Fibroblast of skin of abdomen (primary cell): ENCODE data around the gene GFOD1.
"Not testable (repeated sequence)": the region's sequence is repeated elsewhere in the genome, so short reads cannot be mapped to it uniquely, and the experiment has no call there.

Experiments used
- DNase-seq: peaks from one replicate; pipeline ENCODE4 v3.0.0-alpha.2; 2013

Gene GFOD1

DNA sequence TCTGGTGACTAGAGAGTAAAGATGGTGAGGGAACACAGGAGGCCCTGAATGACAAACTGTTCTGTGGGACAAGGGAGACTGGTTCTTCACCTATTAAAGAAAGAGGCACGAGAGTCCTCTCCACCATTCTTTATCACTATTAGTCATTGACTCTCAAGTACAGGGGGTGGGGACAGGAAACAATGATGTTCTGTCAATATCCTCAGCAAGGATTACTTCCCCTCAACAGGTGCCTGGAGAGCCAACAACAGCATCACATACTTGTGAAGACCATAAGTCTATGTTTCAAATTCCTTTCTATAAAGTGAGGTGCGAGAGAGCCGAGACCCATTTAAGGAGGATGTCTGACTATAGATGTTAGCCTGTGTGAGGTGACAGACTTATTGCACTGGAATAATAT, 86.6 kb downstream of the GFOD1 start:
- DNase-seq, result no peak

DNA sequence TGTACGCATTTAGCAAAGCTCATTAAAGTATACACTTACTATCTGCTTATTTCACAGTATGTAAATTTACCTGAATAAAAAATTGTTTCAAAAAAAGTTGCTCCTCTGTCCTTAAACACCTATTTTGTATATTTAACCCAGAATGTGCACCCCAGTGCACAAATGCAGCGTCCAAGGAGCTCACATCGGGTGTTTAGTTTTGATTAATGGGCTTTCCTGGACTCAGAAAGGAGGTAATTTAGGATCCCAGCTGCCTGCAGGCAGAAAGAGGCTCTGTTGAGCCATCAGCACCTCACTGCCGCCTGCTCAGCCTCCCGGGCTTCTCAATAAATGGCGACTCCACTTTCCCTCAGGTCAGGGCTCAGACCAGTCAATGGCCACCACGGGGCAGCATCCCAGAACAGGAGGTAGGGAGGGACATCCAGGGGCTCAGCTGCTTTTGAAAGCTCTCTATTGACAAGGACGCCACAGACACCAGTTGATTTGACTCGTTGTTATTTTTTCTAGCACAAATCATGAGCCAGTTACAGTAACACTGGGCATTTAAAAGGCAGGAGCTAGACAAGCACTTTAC, 88.9 kb downstream of the GFOD1 start:
- no peak for DNase-seq

DNA sequence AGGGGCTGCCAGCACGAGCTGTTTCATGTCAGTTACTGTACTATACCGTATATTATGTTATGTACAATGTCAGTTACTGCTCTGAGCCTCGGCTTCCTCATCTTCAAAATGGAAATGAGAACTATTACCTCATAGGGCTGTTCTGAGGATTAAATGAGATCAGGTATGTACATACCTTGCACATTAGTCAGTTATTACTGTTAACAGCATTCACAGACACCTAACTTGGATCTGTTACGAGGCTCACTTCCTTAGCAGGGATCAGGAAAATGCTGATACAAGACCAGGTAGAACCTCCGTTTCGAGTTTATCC, 89.4 kb downstream of the GFOD1 start:
- DNase-seq, result no peak

DNA sequence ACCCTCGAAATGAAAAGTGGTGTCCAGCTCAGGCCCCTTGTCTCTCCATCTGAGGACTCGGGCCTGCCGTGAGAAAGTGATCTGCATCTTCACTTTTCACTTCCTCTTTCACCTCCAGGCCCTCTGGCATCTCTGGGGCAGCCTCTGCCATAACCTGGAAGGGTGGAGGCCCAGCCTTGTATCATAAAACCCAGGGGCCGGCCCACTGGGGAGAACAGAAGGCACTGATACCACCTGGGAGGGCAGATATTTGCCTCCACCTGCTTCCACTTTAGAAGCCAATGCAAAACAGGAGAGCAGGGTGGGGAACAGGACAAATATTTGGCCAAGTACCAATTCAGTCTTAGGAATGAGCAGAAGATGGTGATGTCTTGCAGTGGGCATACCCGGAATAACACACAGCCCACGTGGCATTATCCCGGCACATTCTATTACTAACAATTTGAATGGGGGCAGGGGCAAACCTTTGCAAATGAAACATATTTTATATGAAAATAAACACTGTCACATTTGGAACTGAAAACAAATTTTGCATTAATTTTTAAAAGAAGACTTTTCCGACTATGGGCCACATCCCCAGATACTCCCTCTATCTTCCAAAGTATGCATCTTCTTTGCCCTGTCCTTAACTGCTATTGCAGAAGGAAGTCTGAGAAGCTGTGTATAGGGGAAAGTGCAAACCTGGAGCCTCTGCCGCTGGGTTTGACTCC, 89.9 kb downstream of the GFOD1 start:
- DNase-seq, result no peak

DNA sequence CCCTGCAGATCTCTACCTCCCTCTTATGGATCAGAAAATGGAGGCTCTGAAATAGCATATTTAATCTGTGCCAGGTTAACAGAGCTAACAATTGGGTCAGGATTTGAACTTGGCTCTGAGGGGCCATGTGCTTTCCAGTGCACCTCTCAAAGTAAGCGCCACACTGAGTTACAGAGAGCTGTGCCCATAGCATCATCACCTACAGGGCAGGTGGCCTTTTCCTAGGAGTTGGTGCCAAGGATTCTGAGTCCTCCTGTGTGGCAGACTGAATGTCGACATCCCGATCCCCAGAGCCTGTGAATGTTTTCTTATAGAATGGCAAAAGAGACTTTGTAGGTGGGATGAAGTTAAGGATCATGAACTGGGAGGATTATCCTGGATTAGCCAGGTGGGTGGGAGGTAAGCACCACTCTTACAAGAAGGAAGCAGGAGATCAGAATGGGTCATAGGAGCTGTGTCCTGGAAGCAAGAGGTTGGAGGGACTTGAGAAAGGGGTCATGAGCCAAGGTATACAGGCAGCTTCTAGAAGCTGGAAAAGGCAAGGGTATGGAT, 91.1 kb downstream of the GFOD1 start:
- DNase-seq, result no peak

DNA sequence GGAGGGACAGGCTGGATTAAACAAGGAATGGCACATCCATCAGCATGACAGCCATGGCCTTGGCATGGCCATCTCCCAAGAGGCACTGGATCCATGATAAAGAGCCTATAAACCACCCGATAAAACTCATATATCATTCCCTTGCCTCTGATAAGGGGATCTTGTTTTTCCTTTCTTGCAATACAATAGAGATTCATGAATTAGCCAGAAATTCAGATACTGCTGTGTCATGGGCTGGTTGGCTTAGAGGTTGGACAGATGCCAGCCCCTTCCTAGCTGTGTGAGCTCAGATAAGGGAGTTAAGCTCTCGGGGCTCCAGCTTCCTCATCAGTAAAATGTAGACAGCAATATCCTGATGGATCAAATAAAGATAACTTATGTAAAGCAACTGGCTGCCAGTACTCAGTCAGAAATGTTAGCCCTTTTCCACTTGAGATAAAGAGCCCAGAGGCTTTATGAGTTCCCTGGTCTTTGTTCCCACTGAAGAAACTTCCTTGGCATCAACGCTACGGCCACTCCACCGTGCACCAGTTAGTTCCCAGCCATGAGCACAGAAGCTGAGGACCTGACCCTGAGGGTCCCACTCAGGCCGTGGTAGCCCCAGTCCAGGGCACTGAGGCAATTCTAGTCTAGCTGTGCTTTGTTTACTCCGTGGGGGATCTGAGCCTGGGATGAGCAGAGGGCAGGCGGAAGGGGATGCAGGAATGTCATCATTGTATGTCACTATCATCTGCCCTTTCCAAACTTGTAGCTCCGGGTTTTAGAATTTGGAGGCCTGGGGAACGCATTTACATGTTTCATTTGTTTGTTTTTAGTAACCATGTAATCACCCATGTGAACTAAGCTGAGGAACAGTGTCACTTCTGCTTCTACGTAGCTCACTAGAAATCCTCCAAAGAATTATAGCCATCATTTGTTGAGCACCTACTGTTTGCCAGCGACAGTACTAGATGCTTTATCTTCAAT, 91.8 kb downstream of the GFOD1 start:
- peak; percentile 82 for DNase-seq

DNA sequence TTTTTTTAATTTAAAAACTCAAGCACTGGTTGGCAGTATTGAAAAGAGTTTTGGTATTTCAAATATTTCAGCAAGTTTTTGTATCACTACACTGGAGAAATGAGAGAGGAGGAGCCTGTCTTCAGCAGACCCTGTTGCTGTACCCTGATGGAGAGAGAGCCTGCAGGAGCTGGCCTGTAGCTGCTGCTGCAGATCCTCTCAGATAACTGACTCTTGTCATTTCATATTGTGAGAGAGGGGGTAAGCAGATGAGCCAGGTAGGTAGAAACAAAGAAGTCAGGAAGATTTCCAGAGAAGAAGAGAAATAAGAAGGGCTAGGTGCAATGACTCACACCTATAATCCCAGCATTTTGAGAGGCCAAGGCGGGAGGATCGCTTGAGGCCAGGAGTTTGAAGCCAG, 94.9 kb downstream of the GFOD1 start:
- DNase-seq, result no peak

DNA sequence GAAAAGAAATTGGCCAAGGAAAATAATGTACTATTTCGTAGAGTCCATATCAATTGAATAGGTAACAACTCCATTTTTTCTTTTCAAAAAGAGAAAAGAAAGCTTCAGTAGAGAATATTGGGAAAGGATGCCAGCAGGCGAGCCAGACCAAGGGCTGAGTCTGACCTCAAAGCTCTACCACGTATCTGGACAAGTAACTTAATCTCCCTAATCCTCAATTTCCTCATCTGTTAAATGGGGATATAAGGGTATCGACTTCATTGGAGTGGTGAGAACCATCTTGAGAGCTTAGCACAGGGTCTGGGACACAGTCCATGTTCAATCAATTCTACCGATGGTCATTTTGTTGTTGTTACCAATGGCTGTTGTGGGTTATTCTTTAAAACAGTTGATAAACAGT, 95.9 kb downstream of the GFOD1 start:
- no peak for DNase-seq

DNA sequence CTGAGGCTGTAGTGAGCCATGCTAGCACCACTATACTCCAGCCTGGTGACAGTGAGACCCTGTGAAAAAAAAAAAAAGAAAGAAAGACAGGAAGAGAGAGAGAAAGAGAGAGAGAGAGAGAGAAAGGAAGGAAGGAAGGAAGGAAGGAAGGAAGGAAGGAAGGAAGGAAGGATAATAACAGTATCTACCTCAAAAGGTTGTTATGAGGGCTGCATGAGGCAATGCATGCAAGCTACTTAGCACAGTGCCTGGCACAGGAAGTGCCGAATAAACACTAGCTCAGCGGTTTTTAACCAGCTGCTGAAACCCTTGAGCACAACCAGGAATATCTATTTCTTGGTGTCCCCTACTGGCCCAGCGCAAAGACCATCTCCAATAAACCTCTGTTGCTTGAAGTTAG, 96.7 kb downstream of the GFOD1 start:
- no peak for DNase-seq

DNA sequence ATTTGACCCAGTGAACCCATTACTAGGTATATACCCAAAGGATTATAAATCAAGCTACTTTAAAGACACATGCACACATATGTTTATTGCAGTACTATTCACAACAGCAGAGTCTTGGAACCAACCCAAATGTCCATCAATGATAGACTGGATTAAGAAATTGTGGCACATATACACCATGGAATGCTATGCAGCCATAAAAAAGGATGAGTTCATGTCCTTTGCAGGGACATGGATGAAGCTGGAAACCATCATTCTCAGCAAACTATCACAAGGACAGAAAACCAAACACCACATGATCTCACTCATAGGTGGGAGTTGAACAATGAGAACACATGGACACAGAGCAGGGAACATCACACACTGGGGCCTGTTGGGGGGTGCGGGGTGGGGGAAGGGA, 98.2 kb downstream of the GFOD1 start:
- DNase-seq, result not testable (repeated sequence)

DNA sequence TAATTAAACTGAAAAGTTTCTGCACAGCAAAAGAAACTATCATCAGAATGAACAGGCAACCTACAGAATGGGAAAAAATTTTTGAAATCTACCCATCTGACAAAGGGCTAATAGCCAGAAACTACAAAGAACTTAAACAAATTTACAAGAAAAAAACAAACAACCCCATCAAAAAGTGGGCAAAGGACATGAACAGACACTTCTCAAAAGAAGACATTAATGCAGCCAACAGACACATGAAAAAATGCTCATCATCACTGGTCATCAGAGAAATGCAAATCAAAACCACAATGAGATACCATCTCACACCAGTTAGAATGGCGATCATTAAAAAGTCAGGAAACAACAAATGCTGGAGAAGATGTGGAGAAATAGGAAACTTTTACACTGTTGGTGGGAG, 98.6 kb downstream of the GFOD1 start:
- DNase-seq, result not testable (repeated sequence)

DNA sequence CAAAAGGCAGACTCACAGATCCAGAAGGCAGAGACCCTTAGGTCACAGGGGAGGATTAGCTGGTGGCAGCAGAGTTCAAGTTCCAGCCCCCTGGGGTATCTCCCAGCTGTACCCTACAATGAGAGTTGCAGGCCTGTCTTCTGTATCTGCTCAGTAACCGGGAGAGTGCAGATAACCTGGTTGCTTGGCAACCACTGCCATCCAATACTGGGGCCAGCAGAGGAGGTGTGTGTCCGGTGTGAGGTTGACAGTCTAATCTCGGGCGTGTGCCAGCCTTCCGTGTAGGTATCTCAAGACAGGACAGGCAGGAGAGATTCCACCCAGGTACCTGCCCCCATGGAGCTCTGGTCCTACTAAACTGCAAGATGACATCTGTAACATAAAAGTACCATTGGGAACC, 102.4 kb downstream of the GFOD1 start:
- DNase-seq, result no peak

DNA sequence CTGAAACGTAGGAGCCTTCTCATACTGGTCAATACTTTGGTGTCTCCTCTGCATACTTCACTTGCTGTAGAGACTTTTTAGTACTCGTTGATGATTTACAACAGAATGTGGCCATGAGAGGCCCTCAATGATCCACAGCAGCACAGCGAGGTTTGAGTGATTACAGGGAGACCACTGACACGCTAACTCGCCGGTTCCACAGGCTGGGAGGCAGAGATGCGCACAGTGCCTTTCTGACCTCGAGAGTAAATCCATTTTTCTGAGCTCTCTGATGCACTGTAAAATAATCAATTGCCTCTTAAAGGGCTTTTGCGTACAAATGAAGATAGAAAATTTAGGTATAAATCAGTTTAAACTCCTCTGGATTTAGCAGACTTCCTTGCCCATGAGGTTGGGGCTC, 102.9 kb downstream of the GFOD1 start:
- DNase-seq, result no peak

DNA sequence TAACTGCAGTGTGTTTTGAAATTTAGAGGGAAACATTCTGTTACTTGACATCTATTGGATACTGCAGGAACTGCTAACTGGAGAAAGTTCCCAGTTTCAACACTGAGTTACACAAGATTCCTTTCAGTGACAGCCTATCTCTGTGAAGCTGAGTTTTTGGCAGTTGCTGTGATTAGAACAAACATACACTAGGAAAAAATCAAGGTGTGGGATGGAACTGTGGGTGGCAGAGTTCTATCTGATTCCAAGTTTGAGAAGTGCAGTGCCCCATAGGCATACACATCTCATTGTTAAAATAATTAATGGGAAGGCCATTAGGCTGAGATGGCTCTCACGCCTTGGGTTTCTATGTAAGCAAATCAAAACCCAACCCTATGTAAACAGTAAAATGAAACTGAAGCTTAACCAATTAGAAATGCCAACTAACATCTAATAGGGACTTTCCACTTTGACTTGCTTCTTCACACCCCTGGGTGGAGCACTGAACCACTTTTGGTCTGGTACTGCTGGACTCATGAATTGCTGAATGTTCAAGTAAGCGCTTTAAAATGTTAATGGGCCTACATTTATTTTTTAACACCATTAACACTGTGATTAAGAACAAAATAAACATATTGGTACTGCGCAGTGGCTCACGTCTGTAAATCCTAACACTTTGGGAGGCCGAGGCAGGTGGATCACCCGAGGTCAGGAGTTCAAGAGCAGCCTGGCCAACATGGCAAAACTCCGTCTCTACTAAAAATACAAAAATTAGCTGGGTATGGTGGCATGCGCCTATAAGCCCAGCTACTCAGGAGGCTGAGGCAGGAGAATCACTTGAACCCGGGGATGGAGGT, 103.9 kb downstream of the GFOD1 start:
- DNase-seq, result no peak

DNA sequence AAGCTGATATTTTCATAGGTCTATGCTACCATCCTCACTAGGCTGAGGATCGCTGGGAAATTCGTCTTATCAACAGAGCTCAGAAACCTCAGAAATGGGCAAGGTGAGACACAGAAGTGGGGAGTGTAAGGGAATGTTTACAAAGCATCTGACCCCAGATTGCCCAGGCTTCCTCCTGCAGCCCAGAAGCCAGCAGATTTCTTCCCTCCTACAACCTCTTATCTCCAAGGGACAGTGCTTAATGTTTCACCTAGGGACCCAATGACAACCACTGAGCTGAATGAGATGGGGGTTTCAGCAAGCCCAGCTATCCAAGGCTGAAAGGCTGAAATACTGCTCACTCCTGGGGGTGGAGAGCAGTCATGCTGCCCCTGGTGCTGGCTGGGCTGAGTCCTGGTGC, 106.6 kb downstream of the GFOD1 start:
- DNase-seq, result no peak

DNA sequence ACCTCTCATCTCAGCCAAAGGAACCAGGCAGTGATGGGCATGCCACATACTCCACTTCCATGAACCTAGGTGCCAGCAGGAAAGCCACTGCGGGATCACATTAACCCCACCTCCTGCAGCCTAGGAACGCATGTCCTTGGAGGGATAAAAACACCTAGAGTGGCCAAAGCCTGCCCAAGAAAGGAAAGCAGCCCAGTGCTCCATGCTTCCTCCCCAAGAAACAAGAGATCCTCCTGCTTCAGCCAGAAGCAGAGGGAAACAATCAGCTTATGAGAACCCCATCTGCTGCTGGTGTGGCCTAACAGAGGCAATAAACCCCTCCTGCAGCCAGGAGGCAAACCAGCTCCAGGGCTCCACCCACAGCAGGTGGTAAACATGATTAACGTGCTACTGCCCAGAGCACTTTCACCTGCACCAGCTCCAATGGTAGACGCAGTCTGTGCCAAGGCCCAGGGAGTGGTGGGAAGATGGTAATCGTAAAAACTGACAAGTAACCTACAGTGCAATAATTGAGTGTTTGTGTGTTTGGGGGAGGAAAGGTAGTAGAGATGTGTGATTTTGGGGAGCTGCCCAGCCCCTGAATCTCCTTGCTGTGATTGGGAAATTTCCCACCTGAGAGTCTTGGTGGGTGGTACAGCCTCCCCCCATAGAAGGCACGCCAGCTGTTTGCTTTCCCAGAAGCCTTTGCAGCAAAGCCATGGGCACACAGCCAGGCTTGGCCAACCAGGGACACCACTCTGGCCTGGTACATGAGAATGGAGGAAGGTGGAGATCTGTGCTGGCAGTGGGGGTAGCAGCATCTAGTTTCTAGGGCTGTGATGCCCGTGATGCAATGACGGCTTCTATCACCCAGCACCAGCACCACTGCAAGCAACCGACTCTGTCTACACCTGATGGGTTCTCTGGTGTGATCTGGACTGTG, 108.5 kb downstream of the GFOD1 start:
- DNase-seq, result no peak

DNA sequence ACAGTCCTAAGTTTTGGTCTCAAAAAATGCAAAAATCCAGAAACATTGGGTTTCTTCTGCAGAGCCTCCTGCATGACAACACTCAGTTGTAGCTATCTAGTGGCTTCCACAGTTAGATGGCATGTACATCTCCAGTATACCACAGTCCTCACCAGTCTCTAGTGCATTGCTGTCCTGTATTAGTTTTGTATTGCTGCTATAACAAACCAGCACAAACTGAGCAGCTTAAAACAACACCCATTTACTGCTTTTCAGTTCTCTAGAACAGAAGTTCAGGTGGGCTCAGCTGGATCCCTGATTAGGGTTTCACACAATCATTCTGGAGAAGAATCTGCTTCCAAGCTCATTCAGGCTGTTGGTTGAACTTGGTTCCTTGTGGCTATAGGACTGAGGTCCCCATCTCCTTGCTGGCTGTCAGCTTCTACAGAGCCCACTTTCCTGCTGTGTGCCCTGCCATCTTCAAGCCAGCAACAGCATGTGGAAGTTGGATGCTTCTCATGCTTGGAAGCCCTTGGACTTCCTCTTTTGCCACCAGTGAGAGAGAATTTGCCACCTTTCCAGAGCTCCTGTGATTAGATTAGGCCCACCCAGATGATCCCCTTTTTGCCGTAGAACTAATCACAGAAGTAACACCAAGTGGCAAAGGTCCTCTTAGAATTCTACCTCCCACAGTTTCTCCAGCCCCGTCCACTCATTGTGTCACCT, 110.2 kb downstream of the GFOD1 start:
- no peak for DNase-seq

DNA sequence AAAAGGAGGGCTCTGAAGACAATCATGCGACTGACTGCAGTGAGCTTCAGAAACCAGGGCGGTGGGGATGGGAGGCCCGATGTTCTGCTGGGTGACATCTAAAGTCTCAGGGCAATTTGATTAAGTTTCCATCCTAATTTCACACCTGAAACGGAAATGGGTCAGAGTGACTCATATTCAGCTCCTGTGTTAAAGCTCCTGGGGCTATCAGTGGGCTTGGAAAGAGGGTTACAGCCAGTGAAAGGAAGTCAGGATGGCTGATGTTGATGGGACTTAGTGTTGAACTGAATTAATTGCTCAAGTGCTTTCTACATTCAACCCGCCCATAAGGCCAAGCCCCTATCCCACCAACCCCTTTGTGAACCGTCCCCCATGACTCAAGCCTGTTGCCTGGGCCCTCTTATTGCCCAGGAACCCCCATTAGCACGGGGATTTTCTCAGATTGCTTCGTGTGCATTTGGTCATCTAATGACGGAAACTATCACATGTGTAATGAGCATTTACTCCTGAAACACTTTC, 112.0 kb downstream of the GFOD1 start:
- no peak for DNase-seq

DNA sequence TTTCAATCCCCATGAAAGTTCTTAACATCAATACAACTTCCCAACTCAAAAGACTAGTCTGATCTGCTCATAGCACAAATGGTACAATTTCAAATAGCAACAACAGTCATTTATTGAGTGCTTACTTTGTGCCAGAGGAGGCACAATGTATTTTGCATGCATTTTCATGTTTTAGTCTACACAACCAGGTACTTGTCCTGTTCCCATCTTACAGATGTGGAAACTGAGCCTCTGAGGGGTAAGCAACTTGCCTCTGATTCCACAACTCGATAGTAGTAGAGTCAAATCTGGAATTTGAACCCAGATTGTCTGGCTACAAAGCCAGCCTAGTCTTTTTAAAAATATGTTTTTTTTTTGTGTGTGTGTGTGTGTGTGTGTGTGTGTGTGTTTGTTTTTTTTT, 113.5 kb downstream of the GFOD1 start:
- DNase-seq, result no peak

DNA sequence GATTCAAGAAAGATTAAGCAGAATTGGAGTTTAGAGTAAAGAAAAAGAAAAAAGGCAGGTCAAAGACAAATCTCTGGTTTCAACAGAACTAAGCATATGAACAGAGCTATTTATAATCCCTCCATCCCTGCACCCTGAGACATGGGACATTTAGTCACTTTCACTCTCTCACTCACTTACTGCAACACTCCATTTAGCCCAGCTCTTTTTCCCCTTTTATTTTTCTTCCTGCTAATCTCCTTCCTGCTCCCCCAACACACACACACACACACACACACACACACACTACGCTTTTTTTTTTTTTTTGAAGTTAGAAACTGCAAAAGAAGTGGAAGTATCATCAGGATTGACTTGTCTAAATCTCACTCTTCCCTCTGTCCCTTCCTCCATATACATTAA, 113.9 kb downstream of the GFOD1 start:
- DNase-seq, result no peak
